GM06990 (cell line): ENCODE measurements around the gene ARHGEF17.
A peak's percentile ranks its signal among the peaks of the same experiment; 100 is the strongest.

Experiments used
- DNase-seq: peaks from one replicate; pipeline ENCODE4 v3.0.0-alpha.2; 2011; ENCODE audit not compliant: insufficient read length; ENCODE audit errors: extremely low read depth
- H3K27me3 ChIP-seq: replicated peaks from 2 replicates; pipeline ENCODE4 v1.6.0; 2011; ENCODE audit warnings: low read length; ENCODE audit not compliant: control insufficient read depth, insufficient read depth
- H3K36me3 ChIP-seq: 2 replicates; pipeline ENCODE4 v1.5.1; 2011; ENCODE audit warnings: low read length; ENCODE audit not compliant: control insufficient read depth, insufficient read depth
- H3K4me3 ChIP-seq: replicated peaks from 2 replicates; pipeline ENCODE4 v1.5.1; 2011; ENCODE audit warnings: low read depth, mild to moderate bottlenecking, control low read depth, low read length
- CTCF ChIP-seq: IDR thresholded peaks from 2 replicates; pipeline ENCODE4 v1.5.1; 2011; ENCODE audit warnings: low read length, control low read depth, mild to moderate bottlenecking, inconsistent platforms; ENCODE audit not compliant: insufficient read depth, poor library complexity, severe bottlenecking

ARHGEF17 gene

GRCh38 chr11:73297231-73297590, 10.9 kb upstream of the ARHGEF17 start:
- no peak for TF ChIP-seq CTCF
- no peaks in the 10 kb centered on the region; the same call in 1 of the 2 replicates for H3K27me3 ChIP-seq
- no peaks in the 10 kb centered on the region for H3K36me3 ChIP-seq
- DNase-seq, result no peak
- H3K4me3 ChIP-seq, result no peak overlapping the region

GRCh38 chr11:73297702-73298101, 10.4 kb upstream of the ARHGEF17 start:
- TF ChIP-seq CTCF, result no peak
- no peak for DNase-seq

GRCh38 chr11:73298233-73298632, 9.8 kb upstream of the ARHGEF17 start:
- H3K36me3 ChIP-seq, result no peaks in the 10 kb centered on the region
- H3K4me3 ChIP-seq, result no peak overlapping the region
- no peak for TF ChIP-seq CTCF
- DNase-seq, result no peak
- H3K27me3 ChIP-seq, result no peaks in the 10 kb centered on the region

More at GRCh38 chr11:73297702-73298101, 10.4 kb upstream of the ARHGEF17 start:
- Histone ChIP-seq H3K4me3 (no peak overlapping the region), H3K36me3 (no peaks in the 10 kb centered on the region), H3K27me3 (no peaks in the 10 kb centered on the region)

- no peaks in the 10 kb centered on the region for H3K27me3 ChIP-seq
- TF ChIP-seq CTCF, result no peak
- DNase-seq, result no peak
- H3K4me3 ChIP-seq, result no peak overlapping the region
- no peaks in the 10 kb centered on the region for H3K36me3 ChIP-seq
Observed at GRCh38 chr11:73299751-73300150, 8.3 kb upstream of the ARHGEF17 start.

GRCh38 chr11:73306069-73306841, 1.8 kb upstream of the ARHGEF17 start:
- Histone ChIP-seq H3K4me3 (no peak overlapping the region), H3K36me3 (no peaks in the 10 kb centered on the region), H3K27me3 (no peaks in the 10 kb centered on the region)
- TF ChIP-seq CTCF, result no peak
- no peak for DNase-seq

- TF ChIP-seq CTCF, result no peak
- Histone ChIP-seq H3K4me3 (peak overlapping the region; percentile 80), H3K36me3 (no peaks in the 10 kb centered on the region), H3K27me3 (no peaks in the 10 kb centered on the region)
- no peak for DNase-seq
Observed at GRCh38 chr11:73306977-73307322, 1.1 kb upstream of the ARHGEF17 start.
